Memory B cell (primary cell): ENCODE measurements around the gene SHISA4.

Experiments
- ATAC-seq: fragments of 150-1000 bp; cut with Tn5 transposase; 2 replicates; pipeline ENCODE4 v1.10.0; 2021; ENCODE audit warnings: low read depth, mild to moderate bottlenecking, moderate library complexity
- DNase-seq, 2 donors: peaks; one replicate each; pipeline ENCODE4 v3.0.0; 2022; ENCODE audit warnings: low spot score in 2 of 2
- H3K27ac Mint-ChIP-seq: one replicate; pipeline ENCODE4 v1.8.0; 2022; ENCODE audit warnings: mild to moderate bottlenecking, moderate library complexity, mixed read lengths
- H3K27me3 Mint-ChIP-seq: one replicate; pipeline ENCODE4 v1.8.0; 2022; ENCODE audit warnings: mixed read lengths
- H3K36me3 Mint-ChIP-seq: one replicate; pipeline ENCODE4 v1.8.0; 2022; ENCODE audit warnings: mild to moderate bottlenecking, mixed read lengths
- H3K4me1 Mint-ChIP-seq: one replicate; pipeline ENCODE4 v1.8.0; 2022; ENCODE audit warnings: mixed read lengths
- H3K4me3 Mint-ChIP-seq: one replicate; pipeline ENCODE4 v1.8.0; 2022; ENCODE audit warnings: mild to moderate bottlenecking, moderate library complexity, mixed read lengths
- H3K9me3 Mint-ChIP-seq: one replicate; pipeline ENCODE4 v1.8.0; 2022; ENCODE audit warnings: mixed read lengths

SHISA4 gene

GRCh38 chr1:201887116-201887866 lies 1.4 kb upstream of the SHISA4 start:
- peaks cover 15% of the 10 kb centered on the region for H3K4me1 Mint-ChIP-seq
- no peak overlapping the region for H3K27ac Mint-ChIP-seq
- peaks cover 28% of the 10 kb centered on the region for H3K27me3 Mint-ChIP-seq
- H3K4me3 Mint-ChIP-seq: peak overlapping the region; percentile 25
- DNase-seq (no peak), ATAC-seq (no peak)
- no peaks in the 10 kb centered on the region for H3K9me3 Mint-ChIP-seq
- peaks cover 2% of the 10 kb centered on the region for H3K36me3 Mint-ChIP-seq

GRCh38 chr1:201889090-201889968 lies 631 bp downstream of the SHISA4 start:
- ATAC-seq (no peak), DNase-seq (no peak)
- Mint-ChIP-seq H3K27me3 (peaks cover 35% of the 10 kb centered on the region), H3K36me3 (peaks cover 2% of the 10 kb centered on the region), H3K9me3 (no peaks in the 10 kb centered on the region), H3K4me1 (peaks cover 6% of the 10 kb centered on the region), H3K27ac (no peak overlapping the region), H3K4me3 (peak overlapping the region; percentile 82)

DNA sequence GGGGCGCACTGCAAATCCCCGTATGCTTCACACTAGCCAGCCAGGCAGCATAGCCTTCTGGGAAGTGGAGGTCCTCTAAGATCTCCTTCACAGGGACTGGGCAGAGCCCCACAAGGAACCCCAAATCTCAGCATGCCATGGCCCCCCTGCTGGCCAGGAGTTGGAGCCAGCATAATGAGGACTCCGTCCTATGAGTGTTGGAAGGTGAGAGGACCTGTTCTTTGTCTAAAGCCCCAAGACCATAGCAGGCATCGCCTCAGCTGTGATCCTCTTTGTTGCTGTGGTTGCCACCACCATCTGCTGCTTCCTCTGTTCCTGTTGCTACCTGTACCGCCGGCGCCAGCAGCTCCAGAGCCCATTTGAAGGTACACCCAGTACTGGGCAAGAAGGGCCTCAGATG lies 1.5 kb downstream of the SHISA4 start:
- Mint-ChIP-seq H3K4me3 (no peak overlapping the region), H3K27ac (no peak overlapping the region), H3K27me3 (peaks cover 37% of the 10 kb centered on the region), H3K36me3 (peaks cover 2% of the 10 kb centered on the region), H3K9me3 (no peaks in the 10 kb centered on the region), H3K4me1 (peaks cover 4% of the 10 kb centered on the region)
- DNase-seq: no peak
- no peak for ATAC-seq

GRCh38 chr1:201890806-201891450 lies 2.2 kb downstream of the SHISA4 start:
- peaks cover 37% of the 10 kb centered on the region for H3K27me3 Mint-ChIP-seq
- H3K27ac Mint-ChIP-seq: no peak overlapping the region
- no peak overlapping the region for H3K4me3 Mint-ChIP-seq
- DNase-seq: no peak
- peaks cover 4% of the 10 kb centered on the region for H3K4me1 Mint-ChIP-seq
- no peaks in the 10 kb centered on the region for H3K9me3 Mint-ChIP-seq
- H3K36me3 Mint-ChIP-seq: peaks cover 2% of the 10 kb centered on the region
- ATAC-seq: no peak

DNA sequence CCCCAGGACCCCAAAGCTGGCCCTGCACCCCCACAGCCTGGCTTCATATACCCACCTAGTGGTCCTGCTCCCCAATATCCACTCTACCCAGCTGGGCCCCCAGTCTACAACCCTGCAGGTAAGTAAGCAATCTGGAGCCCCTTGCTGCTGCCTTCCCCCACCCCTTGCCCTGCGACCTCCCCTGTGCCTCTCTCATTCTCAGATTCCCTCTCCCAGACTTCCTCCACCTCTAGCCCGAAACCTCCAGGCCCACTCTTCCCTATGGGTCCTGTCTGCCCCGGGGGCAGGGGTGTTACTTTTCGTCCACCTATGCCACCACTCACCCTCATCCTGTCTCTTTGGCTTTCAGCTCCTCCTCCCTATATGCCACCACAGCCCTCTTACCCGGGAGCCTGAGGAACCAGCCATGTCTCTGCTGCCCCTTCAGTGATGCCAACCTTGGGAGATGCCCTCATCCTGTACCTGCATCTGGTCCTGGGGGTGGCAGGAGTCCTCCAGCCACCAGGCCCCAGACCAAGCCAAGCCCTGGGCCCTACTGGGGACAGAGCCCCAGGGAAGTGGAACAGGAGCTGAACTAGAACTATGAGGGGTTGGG lies 2.9 kb downstream of the SHISA4 start:
- peaks cover 37% of the 10 kb centered on the region for H3K27me3 Mint-ChIP-seq

DNA sequence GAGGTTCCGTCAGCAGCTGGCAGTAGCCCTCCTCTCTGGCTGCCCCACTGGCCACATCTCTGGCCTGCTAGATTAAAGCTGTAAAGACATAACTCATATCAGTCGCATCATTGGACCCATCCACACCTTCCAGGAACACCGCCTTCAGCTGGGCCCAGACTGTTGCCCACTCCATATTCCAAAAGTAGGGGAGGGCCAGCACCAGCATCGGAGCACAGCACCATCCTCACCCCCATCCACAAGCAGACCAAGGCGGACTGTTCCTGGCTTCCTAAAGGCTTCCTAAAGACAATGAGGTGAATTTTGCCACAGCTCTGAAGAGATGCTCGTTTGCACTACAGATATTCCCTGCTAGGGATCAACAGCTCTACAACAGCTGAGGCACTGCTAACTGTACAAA lies 3.5 kb downstream of the SHISA4 start:
- no peak overlapping the region for H3K4me3 Mint-ChIP-seq
- DNase-seq (no peak), ATAC-seq (no peak)
- no peak overlapping the region for H3K27ac Mint-ChIP-seq
- H3K36me3 Mint-ChIP-seq: peaks cover 2% of the 10 kb centered on the region
- H3K9me3 Mint-ChIP-seq: no peaks in the 10 kb centered on the region
- peaks cover 30% of the 10 kb centered on the region for H3K27me3 Mint-ChIP-seq
- peaks cover 5% of the 10 kb centered on the region for H3K4me1 Mint-ChIP-seq

More for the DNA sequence above, 2.9 kb downstream of the SHISA4 start:
- no peak overlapping the region for H3K4me3 Mint-ChIP-seq
- ATAC-seq (no peak), DNase-seq (no peak)
- H3K9me3 Mint-ChIP-seq: no peaks in the 10 kb centered on the region
- no peak overlapping the region for H3K27ac Mint-ChIP-seq
- peaks cover 5% of the 10 kb centered on the region for H3K4me1 Mint-ChIP-seq
- peaks cover 2% of the 10 kb centered on the region for H3K36me3 Mint-ChIP-seq

DNA sequence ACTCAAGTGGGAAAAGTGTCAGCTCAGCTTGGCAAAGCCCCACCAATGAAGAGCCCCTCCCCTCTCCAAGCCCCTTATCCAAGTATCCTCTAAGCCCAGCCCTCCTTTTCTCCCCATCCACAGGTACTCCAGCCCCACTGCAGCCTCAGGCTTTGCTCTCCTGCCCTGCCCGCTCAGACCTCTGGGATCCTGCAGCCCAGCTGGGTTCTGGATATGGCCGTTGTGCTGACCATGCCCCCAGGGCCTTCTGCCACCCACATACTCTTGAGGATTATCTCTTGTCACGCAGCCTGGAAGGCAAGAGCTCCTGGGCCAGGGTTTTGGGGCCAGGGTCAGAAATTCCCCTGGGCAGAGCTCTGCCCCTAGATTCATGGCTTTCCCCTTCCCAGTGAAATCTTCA lies 4.7 kb downstream of the SHISA4 start:
- no peak for ATAC-seq
- Mint-ChIP-seq H3K4me1 (peaks cover 5% of the 10 kb centered on the region), H3K27ac (no peak overlapping the region), H3K36me3 (peaks cover 2% of the 10 kb centered on the region), H3K4me3 (no peak overlapping the region), H3K9me3 (no peaks in the 10 kb centered on the region), H3K27me3 (peaks cover 24% of the 10 kb centered on the region)
- no peak for DNase-seq

- no peak overlapping the region for H3K4me3 Mint-ChIP-seq
- H3K27me3 Mint-ChIP-seq: peaks cover 24% of the 10 kb centered on the region
- H3K36me3 Mint-ChIP-seq: peaks cover under 1% of the 10 kb centered on the region
- no peaks in the 10 kb centered on the region for H3K9me3 Mint-ChIP-seq
- ATAC-seq (no peak), DNase-seq (no peak)
- H3K27ac Mint-ChIP-seq: no peak overlapping the region
- peaks cover 4% of the 10 kb centered on the region for H3K4me1 Mint-ChIP-seq
Observed at GRCh38 chr1:201894343-201895119, 5.8 kb downstream of the SHISA4 start.

- Mint-ChIP-seq H3K9me3 (no peaks in the 10 kb centered on the region), H3K27ac (no peak overlapping the region), H3K4me3 (no peak overlapping the region), H3K36me3 (no peaks in the 10 kb centered on the region), H3K27me3 (peaks cover 25% of the 10 kb centered on the region), H3K4me1 (peaks cover 5% of the 10 kb centered on the region)
- no peak for DNase-seq
- no peak for ATAC-seq
Observed at GRCh38 chr1:201895120-201895665, 6.5 kb downstream of the SHISA4 start.

- no peaks in the 10 kb centered on the region for H3K36me3 Mint-ChIP-seq
- H3K27me3 Mint-ChIP-seq: peaks cover 22% of the 10 kb centered on the region
- DNase-seq: peak; percentile 42 to 58
- no peak overlapping the region for H3K27ac Mint-ChIP-seq
- ATAC-seq: peak; percentile 84
- peaks cover 6% of the 10 kb centered on the region for H3K4me1 Mint-ChIP-seq
- peak overlapping the region; percentile 35 for H3K4me3 Mint-ChIP-seq
- no peaks in the 10 kb centered on the region for H3K9me3 Mint-ChIP-seq
Observed at GRCh38 chr1:201895913-201896807, 7.5 kb downstream of the SHISA4 start.

GRCh38 chr1:201896951-201897391 lies 8.3 kb downstream of the SHISA4 start:
- DNase-seq (no peak), ATAC-seq (no peak)
- no peaks in the 10 kb centered on the region for H3K36me3 Mint-ChIP-seq
- H3K9me3 Mint-ChIP-seq: no peaks in the 10 kb centered on the region
- H3K4me3 Mint-ChIP-seq: no peak overlapping the region
- H3K4me1 Mint-ChIP-seq: peaks cover 6% of the 10 kb centered on the region
- peaks cover 16% of the 10 kb centered on the region for H3K27me3 Mint-ChIP-seq
- no peak overlapping the region for H3K27ac Mint-ChIP-seq

DNA sequence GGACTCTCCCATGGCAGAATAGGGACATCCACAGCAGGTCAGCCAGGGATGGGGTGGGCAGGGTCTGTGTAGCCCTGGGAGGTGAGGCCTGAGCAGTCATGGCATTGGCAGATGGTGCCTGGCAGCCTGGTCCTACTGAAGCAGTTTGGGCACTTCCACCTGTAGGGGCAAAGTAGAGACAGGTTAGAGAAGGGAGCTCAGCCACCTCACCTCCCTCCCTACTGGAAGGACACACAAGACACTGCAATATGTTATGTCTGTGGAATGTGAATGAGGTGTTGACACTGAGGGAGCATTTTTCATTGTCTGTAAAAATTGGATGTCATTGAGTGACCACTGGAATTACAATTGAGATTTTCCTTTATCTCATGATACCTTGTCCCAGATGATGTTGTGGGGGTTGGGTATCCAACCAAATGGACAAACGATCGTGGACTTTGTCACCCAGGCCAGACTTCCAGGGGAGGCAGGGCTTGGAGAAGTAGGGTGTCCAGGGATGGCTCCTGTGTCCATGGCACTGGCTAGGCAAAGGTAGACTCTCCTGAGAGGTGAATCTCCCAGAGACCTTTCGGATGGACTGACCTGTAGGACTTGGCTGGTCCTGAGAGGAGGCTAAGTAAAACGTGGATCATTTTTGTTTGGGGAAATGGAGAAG lies 9.7 kb downstream of the SHISA4 start:
- no peaks in the 10 kb centered on the region for H3K9me3 Mint-ChIP-seq

More for the DNA sequence above, 9.7 kb downstream of the SHISA4 start:
- DNase-seq: no peak
- H3K4me1 Mint-ChIP-seq: peaks cover 6% of the 10 kb centered on the region
- H3K27me3 Mint-ChIP-seq: peaks cover 10% of the 10 kb centered on the region
- H3K36me3 Mint-ChIP-seq: no peaks in the 10 kb centered on the region
- no peak for ATAC-seq
- H3K27ac Mint-ChIP-seq: no peak overlapping the region
- H3K4me3 Mint-ChIP-seq: no peak overlapping the region
